Inflammatory macrophage treated with lipopolysaccharide for 1 hour (primary cell): ENCODE measurements around the gene ZNF827.
A peak's percentile ranks its signal among the peaks of the same experiment; 100 is the strongest.

ENCODE experiments used
- DNase-seq, 2 donors: peaks; one replicate each; pipeline ENCODE4 v3.0.0-alpha.2; 2020 to 2022

The ZNF827 gene

DNA sequence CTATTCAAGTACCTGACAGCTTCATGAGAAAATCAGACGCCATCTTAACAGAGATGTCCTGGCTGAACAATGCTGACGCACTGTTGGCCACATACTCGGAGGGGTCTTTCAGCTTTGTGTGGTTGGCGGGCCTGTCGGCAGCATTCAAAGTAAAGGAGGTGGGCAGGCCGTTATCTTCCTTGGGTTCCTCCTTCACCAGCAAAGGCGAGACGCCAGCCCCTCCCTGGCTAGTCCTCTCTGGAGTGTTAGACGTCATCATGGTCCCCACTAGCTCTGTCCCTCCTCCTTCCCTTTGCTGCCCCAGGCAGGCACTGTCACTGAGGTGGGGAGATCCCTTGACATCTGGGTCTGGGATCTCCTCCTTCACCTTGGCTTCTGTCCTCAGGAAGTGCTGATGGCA, 53.0 kb downstream of the ZNF827 start:
- DNase-seq, result no peak

DNA sequence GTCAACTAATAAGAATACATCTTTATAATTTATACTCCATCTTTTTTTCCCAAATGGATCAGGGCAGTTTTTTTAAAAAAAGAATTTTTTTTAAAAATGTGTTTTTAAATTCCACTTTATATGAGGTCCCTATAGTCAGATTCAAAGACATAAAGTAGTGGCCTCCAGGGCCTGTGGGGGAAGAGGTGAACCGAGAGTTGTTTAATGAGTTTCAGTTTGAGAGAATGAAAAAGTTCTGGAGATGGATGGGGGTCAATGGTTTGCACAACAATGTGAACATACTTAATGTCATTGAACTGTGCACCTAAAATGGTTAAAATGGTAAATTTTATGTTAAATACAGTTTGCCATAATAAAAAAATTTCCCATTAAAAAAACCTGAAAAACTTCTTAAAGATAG, 53.8 kb downstream of the ZNF827 start:
- DNase-seq, result no peak

DNA sequence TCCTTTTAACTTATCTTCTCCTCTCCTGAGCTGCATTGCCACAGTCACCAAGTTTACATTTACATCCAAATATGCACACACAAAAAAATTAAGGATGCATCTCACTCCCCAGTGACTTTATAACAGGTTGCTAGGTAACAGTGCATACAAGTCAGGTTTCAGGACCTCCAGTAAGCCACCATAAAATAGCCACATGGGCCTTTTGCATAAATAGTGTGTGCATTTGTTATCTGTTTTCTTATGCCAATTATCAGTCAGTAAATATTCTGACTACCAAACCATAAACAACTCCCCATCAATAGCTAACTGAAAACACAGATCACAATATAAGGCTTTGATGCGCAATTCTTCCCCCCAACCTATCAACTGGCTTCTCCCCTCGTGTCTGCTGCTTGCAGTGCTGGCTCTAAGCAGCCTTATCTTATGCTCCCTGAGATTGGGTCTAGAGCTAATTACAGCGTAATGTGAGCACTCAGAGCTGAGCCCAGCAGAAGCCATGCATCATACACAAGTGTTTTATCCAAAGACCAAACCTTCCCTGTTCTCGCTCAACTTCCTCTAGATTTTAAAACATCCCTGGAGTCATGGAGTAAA, 55.4 kb downstream of the ZNF827 start:
- no peak for DNase-seq

DNA sequence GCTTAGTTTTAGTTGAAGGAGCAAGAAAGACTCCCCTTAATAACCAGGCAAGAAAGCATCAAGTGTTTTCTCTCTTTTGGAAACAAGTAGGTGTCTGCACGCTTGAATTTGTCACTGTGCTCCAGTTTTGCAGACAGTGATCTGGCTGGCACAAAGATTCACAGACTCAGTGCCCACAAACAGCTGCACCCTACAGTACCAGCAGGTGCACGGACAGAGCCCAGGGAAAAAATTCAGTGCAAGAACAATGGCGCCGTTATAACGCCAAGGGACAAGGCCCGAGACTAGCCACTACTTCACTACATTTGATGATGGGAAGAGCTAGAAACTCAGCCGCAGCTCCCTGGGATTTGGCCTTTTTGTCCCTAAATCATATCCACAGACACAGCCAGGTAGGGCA, 56.0 kb downstream of the ZNF827 start:
- DNase-seq, result no peak

DNA sequence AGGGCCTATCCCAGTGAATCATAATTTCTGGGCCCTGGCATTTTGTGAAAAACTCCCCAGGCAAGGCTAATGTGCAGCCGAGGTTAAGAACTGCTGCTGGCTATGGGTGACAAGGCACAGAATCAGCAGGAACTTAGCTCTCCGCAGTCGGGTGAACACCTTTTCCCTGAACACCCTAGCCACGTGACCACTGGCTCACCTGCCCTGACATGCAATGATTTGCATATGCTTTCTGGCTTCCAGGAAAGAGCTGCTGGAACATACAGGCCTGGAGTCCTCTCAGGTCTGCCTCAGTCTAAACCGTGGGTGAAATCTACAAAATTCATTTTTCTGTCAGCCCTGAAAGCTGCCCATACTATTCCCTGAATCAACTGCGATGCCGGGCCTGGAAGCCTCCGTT, 56.6 kb downstream of the ZNF827 start:
- DNase-seq, result no peak

DNA sequence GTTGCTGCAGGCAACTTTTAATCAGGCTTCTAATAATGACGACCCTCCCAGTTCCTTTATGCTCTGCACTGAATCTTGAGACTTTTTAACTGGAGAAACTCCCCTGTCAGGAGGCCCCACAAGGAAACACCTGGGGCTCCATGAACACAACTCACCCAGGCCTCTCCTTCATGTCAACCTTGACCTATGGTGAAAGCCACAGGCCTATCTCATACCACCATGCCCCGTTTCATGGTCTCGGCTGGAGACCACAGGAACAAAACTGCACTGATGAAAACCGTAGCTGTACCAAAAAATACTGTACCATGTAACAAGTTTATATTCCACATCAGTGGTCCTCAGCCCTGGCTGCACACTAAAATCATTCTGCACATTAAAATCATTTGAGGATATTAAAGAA, 57.0 kb downstream of the ZNF827 start:
- DNase-seq, result no peak

DNA sequence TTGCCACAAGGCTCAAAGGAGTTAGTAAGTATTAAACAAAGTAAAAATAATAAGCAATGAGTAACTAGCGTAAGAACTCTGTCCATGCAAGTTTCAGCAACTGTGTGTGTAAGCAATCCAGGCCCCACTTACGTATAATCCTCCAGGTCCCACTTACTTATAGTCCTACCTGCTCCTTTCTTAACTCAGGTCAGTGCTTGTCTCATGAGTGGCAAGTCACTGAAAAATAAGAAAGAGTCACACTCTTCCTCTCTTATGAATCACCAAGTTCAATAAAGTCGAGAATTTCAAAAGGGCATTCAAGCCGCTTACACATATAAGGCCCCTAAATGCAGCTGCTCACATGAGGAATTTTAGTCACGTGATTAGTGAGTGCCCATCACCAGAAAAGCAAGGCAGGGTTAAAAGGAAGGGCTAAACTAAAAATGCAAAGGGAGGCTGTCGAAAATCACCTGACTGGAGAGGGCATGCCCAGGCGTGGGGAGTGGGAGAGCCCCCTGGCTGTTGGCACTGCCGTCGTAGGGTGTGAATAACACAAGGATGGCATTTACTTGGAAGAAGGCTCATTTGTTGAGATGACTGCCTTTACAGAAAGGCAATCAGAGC, 58.2 kb downstream of the ZNF827 start:
- DNase-seq, result no peak

DNA sequence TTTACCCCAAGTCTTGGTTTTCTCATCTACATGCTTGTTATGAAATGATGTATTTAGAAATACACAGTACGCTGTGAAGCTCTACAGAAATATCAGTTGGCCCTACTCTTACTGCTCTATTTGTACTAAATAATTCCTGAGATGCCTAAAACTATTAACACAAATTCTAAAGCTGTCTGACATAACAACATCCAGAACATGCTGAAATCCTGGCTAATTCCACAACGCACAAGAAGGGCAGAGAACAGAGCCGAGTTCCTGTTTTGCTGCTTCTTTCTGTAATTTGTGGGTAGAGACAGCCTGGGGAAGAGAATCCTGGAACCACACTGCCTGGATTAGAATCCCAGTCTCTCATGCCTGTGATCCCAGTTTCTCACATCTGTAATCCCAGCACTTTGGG, 59.0 kb downstream of the ZNF827 start:
- peak in 1 of 2 donors; percentile 6 for DNase-seq

DNA sequence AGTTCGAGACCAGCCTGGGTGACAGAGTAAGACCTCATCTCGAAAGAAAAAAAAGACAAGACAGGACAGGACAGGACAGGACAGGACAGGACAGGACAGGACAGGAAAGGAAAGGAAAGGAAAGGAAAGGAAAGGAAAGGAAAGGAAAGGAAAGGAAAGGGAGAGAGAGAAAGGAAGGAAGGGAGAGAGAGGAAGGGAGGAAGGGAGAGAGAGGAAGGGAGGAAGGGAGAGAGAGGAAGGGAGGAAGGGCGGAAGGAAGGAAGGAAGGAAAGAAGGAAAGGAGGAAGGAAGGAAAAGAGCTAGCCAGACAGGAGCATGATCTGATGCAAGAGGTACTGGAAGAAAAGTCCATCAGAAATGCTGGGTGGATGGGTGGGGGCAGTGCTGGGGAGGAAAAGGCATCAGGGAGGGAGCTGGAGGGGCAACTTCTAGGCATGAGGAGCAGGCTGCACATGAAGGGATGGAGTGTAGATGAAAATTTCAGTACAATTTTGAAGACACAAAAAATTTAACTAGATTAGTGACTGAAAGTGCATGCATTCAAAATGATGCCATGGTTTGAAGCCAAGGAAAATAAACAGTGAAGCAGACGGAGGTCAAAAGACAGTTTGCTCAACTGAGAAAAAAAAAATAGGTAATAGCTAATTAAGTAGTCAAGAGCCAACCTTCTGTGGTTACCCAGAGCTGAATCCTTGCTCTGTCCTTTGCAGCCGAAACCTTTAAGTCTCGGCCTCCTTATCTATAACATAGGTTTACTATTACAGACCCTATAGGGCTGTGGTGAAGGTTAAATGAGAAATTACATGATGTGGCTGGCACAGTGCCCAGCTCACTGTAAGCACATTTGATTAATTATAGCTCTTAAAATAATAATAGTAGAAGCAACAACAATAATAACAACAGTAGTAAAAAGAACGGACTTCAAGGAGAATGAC, 59.9 kb downstream of the ZNF827 start:
- no peak for DNase-seq

DNA sequence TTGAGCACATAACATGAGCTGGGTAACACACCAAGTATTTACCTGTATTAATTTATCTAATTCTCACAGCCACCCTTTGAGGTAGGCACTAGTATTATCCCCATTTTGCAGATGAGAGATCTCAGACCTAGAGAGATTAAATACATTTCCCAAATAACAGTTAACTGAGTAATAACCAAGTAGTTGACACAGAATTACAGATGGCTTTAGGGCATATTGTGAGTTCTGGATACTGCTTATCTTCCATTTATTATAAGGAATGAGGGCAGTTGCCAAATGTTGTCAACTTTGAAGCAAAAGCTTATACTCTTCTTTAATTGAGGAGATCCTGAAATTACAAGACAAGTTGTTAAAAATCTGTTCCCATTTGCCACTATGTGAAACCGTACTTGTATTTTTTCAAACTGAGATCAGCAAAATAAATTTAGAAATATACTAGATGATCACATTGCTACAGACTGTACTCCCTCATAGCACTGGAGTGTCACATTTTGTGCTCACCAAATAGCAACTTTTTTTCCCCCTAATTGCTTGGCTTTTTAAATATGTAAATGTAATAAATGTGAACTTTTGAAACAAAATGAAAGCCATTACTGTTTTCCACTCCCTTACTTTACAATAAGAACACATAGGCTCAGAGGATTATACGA, 62.0 kb downstream of the ZNF827 start:
- no peak for DNase-seq

DNA sequence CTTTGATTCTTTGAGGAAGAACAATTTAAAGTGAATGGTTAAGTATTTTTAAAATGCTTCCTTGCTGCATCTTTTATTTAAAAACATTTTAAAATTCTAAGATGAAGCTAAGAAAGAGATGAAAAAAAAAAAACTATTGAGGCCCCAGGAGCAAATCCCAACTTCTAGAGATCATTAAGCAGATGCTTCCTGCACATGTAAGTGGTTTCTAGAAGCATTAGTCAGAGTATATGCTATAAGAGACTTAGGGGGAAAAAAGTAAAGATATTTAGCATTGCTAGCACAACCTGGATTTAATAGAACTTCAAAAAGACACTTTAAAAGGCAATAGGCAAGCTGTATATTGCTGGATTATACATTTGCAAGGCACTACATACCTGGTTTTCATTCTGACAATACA, 64.7 kb downstream of the ZNF827 start:
- DNase-seq, result no peak

DNA sequence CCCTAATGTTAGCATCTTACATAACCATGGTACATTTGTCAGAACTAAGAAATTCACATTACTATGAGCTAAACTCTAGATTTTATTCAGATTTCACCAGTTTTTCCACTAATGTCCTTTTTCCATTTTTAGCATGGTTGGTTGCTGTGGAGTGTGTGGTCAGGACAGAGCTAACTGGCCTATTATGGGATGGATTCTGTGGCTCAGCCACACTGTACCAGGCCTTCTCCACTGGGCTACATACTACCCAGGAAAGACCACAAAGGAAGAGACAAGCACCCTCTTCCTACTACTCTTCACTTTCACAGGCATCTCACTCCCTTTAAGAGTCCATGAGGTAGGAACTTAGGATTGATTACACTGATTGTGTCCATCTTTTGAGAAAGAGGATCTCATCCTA, 67.4 kb downstream of the ZNF827 start:
- DNase-seq, result no peak

DNA sequence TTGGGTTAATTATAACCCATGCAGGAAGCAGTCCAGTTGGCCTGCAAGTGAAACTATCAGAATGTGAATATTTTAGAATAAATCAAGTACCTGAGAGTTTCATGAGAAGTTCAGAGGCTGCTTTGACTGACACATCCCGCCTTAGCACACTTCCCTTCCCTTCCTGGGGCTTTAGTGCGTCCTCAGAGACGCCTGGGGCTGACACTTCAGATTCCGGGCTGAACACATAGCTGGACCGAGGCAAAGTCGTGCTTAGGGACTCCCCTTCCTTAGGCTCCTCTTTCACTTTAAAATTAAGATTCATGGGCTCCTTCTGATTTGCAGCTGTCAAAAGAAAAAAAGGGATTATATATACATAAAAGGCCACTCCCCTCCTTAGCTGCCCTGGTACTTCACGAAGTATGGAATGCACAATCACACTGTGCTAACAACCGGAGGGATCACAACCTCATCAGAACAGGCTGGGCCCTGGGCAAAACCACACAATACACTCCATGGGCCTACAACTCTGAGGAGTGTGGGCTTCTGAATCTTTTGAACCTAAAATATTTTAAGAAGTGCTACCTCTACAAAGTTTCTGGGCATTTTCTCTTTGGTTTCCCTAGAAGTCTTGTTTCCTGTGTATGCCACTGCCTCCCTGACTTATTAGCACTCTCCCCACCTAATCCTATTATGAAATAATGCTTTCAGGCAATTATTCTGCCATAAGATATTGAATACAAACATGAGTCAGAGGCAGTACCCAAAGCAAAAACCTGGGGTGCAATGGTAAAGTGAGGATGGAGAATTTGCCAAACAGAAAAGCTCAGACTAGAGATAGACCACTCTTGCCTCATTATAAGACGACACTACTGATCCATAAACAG, 68.2 kb downstream of the ZNF827 start:
- no peak for DNase-seq

DNA sequence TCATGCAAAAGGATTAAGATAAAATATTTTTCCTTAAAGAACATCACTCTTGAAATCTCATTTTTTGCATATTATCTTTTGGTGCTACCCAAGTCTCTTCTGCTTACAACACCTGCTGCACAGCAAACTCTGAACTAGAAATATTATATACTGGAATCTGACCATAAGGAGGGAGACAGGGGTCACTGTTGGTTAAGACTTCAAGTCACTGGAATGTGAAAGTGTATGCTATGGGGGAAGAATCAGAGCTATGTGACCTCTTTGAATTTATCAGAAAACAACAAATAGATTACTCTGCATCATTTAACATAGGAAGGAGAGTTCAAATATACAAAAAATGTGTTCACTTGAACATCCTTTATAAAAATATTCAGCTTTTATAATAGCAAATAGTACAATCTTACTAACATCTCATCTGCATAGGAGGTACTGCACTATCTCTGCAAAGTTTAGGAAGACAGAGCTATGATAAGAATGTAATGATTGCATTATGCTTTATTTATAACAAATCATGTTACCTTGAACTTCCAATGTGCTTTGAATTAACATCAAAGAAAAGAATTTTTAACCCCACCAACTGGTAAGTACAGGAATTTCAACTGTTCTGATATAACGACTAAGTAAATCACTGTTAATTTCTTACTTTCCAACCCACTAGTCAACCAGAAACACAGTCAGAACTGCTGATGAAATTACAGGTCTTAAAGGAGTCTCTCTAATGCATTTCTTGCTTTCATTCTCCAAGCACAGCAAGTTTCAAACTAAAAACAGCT, 69.8 kb downstream of the ZNF827 start:
- peak in 1 of 2 donors; percentile 12 for DNase-seq

DNA sequence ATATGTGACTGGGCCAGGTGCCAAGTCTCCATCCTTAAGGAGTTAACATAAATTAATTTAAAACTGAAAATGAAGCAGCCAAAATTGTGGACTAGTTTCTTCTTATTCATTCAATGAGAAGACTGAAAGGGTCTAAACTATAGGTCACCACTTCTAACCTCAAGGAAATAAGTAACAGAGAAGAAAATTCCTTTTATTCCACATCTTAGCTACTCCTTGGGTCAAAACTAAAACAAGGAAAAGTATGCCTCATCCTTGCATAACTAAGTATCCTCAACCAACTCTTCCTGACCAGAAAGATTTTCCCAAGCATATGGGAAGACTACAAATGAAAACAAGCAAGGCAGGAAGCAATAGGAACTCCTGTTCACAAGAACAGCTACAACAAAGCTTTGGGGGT, 71.2 kb downstream of the ZNF827 start:
- DNase-seq, result no peak

DNA sequence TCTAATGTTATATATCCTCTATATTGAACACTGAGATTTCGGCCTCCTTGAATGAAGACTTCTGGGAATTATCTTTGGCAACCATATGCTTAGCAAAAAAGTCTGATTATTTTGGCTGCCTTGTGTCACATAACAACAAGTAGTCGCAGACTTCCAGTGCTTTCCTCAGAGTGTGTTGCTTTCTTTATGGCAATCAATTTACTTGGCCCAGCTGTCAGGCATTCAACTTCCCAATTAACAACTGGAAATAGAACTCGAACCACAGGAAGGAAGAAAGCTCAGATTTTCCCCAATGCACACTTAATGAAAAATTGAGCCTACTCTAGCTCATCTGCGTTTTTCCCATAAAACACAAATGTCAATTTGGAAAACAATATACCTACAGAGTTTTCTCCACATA, 71.6 kb downstream of the ZNF827 start:
- DNase-seq, result no peak

DNA sequence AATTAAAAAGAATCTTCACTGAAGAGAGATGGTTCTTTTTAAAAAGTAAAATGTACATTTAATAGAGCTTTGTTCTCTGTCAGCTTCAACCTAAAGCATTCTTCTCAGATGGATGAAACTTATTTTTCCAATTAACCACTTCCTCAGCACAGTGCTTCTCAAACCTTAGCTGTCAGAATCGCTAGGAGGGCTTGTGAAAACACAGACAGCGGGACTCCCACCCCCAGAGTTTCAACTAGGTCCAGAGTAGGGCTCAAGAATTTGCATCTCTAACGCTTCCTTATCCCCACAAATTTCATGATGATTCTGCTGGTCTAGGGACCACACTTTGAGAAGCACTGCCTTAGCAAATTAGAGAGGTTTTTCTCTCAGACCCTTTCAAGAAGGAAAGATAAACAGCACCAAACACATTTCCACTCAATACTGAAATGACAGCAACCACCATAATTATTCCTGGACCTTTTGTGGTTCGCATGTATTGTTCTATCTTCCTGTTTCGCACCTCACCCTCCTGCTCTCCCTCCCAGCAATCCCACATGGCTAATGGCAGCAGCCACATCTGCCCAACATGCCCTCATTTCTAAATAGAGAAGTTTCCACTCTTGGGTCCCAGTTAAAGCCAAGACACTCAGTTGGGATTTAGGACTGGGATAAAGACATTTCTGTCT, 73.2 kb downstream of the ZNF827 start:
- DNase-seq, result no peak

DNA sequence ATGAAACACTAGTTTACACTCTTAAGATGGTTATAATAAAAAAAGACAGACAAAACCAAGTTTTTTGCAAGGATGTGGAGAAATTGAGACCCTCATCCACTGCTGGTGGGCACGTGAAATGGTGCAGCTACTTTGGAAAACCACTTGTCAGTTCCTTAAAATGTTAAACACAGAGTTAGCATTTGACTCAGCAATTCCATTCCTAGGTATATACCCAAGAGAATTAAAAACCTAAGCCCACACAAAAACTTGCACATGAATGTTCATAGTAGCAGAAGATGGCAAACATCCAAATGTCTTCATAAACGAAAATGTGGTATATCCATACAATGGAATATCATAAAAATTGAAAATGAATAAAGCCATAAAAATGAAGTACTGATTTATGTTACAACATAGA, 75.4 kb downstream of the ZNF827 start:
- no peak for DNase-seq

DNA sequence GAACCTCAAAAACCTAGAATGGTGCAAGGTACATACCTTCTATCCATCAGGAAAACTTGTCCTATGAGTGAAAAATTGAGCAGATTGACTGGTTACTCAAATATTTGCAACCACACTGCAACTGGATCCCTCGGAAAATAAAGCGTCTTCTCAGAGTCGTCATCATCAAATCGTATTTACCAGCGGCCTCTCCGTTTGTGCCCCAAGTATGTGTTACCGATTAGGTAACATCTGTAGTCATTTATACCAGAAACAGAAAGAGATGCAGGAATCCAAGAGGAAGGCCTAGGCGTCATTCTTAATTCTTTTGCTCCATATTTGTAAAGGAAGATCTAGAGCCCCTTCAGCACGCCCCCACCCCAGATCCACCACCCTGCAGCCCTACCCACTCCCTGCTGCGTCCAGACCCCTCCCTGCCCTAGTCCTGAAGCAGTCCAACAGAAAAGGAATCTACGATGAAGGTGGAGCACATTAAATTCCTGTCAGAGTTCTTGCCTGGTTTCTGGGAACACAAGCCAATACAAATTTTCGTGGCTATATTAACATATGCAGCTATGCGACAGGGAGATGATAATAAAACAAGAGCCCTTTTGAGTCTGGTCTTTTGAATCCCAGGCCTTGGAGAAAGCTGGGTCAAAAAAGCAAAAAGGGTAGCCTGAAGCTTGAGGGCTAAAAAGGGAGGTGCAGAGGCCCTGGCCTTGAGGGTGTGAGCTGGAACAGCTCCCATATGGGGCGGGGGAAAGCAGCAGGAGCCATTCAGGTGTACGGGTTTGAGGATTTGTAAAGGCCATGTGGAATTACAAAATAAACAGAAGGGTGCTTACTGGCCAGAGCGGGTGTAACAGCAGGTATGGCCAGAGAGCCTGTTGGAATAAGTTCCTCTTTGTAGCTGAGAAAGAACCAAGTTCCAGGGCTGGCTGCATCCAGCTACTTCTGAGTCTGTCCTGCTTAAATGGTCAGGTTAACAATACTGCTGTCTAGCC, 77.0 kb downstream of the ZNF827 start:
- no peak for DNase-seq

DNA sequence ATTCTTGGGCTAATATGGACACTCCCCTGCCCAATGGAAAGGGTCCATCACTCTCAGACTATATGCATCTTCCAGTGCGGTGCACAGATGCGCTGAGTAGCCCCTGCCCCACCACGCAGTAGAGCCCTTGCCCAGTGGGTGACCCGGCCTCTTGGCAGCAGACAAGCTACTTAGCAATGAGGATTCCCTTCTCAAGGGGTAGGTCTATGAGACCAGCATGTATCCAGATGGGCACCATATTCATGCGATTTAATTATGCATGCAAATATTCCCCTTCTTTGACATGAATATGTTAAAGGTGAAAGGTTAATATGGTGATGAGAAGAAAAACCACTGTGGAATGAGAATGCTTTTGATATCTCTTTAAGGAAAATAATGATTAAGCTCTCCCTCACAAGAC, 77.7 kb downstream of the ZNF827 start:
- DNase-seq, result no peak
